ENCODE results near the gene INPP4A. TPM values are rescaled to one million over a fixed set of nuclear protein-coding genes. Genes with fewer than 3 reads are reported as not detected.

The INPP4A gene
- total and polyA plus RNA-seq, 7 donors = 1.8 to 49.9 (median 30.4) TPM

DNA sequence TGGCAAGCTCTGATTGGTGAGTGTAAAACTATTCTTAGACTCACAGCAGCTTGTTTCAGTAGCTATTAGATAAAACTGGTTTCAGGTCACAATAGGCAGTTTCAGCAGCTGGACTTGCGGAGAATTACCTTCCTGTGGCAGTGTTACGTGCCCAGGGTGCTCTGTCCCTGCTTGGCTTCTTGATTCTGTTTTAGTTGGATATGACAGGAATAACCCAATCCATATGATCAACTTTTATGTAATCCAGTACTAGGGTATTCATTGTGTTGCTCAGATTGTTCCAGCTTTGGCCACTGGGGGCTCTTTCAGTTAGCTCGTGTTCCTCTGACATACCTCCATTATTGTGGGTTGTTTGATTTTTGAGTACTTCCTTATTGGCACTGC lies 43.1 kb downstream of the INPP4A start:
- no peaks in the 10 kb centered on the region for H3K36me3 ChIP-seq
- peak; percentile 40 for DNase-seq
- no peaks in the 10 kb centered on the region for H3K9me3 ChIP-seq
- intact Hi-C loops (cut with DNase I) = no loop called here
- H3K27me3 ChIP-seq = no peaks in the 10 kb centered on the region
- no peak overlapping the region for H3K4me3 ChIP-seq
- no peak for TF ChIP-seq POLR2A (IDR thresholded peaks at IDR 0.05)
- TF ChIP-seq POLR2AphosphoS5 (IDR thresholded peaks at IDR 0.05) = no peak
- TF ChIP-seq EP300 (IDR thresholded peaks at IDR 0.05) = no peak
- TF ChIP-seq, protein P1, sequence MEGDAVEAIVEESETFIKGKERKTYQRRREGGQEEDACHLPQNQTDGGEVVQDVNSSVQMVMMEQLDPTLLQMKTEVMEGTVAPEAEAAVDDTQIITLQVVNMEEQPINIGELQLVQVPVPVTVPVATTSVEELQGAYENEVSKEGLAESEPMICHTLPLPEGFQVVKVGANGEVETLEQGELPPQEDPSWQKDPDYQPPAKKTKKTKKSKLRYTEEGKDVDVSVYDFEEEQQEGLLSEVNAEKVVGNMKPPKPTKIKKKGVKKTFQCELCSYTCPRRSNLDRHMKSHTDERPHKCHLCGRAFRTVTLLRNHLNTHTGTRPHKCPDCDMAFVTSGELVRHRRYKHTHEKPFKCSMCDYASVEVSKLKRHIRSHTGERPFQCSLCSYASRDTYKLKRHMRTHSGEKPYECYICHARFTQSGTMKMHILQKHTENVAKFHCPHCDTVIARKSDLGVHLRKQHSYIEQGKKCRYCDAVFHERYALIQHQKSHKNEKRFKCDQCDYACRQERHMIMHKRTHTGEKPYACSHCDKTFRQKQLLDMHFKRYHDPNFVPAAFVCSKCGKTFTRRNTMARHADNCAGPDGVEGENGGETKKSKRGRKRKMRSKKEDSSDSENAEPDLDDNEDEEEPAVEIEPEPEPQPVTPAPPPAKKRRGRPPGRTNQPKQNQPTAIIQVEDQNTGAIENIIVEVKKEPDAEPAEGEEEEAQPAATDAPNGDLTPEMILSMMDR (IDR thresholded peaks at IDR 0.05) = peak in 1 of 4 experiments; percentile 32
- WGBS, 2 donors = 59 to 63% methylated on average over 3 of the region's 3 CpGs
- peaks cover 0 to 78% (median 50%) of the 10 kb centered on the region in 4 donors for H3K4me1 ChIP-seq
- no peak overlapping the region for H3K27ac ChIP-seq

DNA sequence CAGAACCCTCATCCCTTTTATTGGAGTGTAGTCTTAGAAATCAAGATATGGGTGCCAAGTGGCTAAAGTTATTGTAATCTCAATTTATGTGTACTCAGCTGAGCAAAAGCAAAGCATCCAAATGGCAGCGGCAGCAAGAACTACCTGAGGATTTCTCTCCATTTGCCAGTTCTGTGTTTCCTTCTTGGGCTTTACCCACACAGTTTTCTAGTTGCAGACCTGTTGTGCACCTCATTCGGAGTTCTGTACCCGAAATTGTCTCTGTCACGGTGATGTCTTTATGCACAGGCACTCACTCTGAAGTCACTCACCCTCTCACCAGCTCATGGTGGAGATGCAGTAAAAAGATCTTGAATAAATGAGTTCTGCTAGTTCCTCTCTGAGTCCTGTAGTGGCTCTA lies 43.6 kb downstream of the INPP4A start:
- H3K36me3 ChIP-seq = no peaks in the 10 kb centered on the region
- no peaks in the 10 kb centered on the region for H3K9me3 ChIP-seq
- WGBS, 2 donors = 89 to 90% methylated on average over 4 of the region's 4 CpGs
- DNase-seq = no peak
- intact Hi-C loops (cut with DNase I) = no loop called here
- H3K4me1 ChIP-seq = peaks cover 0 to 75% (median 49%) of the 10 kb centered on the region in 4 donors
- TF ChIP-seq EP300 (IDR thresholded peaks at IDR 0.05) = no peak
- TF ChIP-seq, protein P1 (IDR thresholded peaks at IDR 0.05) = peak in 1 of 4 experiments; percentile 3
- TF ChIP-seq POLR2AphosphoS5 (IDR thresholded peaks at IDR 0.05) = no peak
- no peaks in the 10 kb centered on the region for H3K27me3 ChIP-seq
- no peak overlapping the region for H3K4me3 ChIP-seq
- peak overlapping the region in 1 of 4 donors; percentile 14 for H3K27ac ChIP-seq

DNA sequence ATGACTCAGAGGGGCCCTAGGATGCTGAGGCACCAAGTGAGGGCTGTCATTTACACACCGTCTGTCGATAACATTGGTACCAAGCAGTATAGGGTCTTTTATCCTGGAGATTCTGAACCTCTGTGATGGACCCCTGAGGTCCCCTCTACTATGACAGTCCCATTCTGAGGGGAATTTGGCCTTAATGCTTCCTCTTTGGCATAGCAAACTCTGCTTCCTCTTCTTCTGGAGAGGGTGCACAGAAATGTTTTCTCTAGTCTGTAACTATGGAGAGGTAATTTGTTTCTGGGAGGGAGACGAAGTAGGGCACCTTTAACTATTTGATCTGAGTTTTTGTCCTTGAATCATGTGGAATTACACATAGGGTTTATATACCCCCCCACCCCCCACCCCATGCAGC lies 44.8 kb downstream of the INPP4A start:
- TF ChIP-seq POLR2AphosphoS5 (IDR thresholded peaks at IDR 0.05) = no peak
- no peak for TF ChIP-seq POLR2A (IDR thresholded peaks at IDR 0.05)
- TF ChIP-seq, protein P1 (IDR thresholded peaks at IDR 0.05) = no peak
- TF ChIP-seq EP300 (IDR thresholded peaks at IDR 0.05) = no peak
- no peaks in the 10 kb centered on the region for H3K36me3 ChIP-seq
- no peak overlapping the region for H3K27ac ChIP-seq
- H3K4me3 ChIP-seq = no peak overlapping the region
- H3K4me1 ChIP-seq = peaks cover 0 to 71% (median 47%) of the 10 kb centered on the region in 4 donors
- H3K27me3 ChIP-seq = no peaks in the 10 kb centered on the region
- no peaks in the 10 kb centered on the region for H3K9me3 ChIP-seq
- 94% methylated on average over 3 of the region's 3 CpGs for WGBS, 2 donors
- no peak for DNase-seq
- intact Hi-C loops (cut with DNase I) = no loop called here

DNA sequence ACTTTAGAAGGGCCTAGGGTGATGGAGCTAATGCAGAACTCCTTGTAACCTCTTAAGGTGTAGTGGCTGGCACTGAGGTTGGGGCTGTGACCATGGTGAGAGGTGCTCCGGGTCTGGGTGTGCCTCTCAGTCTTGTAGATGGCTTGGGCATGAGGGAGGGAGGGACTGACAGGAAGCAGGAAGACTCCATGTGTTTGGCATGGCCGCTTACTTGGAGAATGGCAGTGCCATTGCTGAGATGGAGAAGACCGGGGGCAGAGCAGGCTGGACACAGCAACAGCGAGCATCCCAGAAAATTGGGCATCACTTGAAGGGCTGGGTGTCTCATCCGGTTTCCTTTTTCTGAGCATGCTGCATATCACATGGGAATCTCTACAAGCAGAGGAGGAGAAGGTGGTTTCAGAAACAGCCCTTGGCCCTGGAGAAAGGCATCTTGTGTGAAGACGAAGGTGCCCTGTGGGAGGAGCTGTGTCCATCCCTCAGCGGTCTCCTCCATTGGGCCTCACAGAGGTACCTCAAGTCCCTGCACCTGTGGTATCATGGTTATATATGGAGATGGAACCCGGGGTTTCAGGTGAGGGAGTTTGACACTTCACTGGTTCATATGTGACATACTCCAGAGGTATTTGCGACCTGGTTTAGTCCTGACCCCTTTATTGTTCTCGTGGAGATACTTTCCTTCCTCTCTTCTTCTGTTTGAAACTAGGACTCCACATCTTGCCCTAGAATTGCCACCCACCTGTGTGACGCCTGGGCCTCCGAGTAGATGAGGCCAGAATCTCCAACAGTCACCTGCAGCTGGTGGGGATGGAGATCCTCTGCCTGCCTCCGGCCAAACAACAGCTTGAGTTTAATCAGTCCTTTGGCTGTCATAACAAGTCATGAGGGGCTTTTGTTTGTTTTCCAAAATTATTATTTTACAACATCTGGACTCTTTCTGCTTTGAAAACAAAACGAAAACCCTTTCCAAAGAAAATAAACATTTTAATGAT lies 45.6 kb downstream of the INPP4A start:
- Histone ChIP-seq H3K9me3 (no peaks in the 10 kb centered on the region), H3K27me3 (no peaks in the 10 kb centered on the region), H3K27ac (peak overlapping the region in 1 of 4 donors; percentile 58), H3K4me3 (no peak overlapping the region), H3K36me3 (no peaks in the 10 kb centered on the region), H3K4me1 (peaks cover 0 to 70% (median 46%) of the 10 kb centered on the region in 4 donors)
- WGBS, 2 donors = 87 to 90% methylated on average over 14 of the region's 14 CpGs
- TF ChIP-seq EP300 (IDR thresholded peaks at IDR 0.05) (no peak), POLR2A (IDR thresholded peaks at IDR 0.05) (no peak), POLR2AphosphoS5 (IDR thresholded peaks at IDR 0.05) (no peak)
- TF ChIP-seq, protein P1 (IDR thresholded peaks at IDR 0.05) = no peak
- intact Hi-C loops (cut with DNase I) = no loop called here
- DNase-seq = peak; percentile 64

Measured in sigmoid colon (tissue), 7 donors.